WTC11 (cell line): ENCODE data around the gene ZNF598.

Source experiments
- ATF6 ChIP-seq: sonication (generic); formaldehyde crosslinking; IDR thresholded peaks from 2 replicates; pipeline ENCODE4 v1.8.1; 2023; ENCODE audit warnings: mild to moderate bottlenecking, missing genetic modification reagents
- CBFB ChIP-seq: sonication (generic); formaldehyde crosslinking; IDR thresholded peaks from 2 replicates; pipeline ENCODE4 v1.8.1; 2022; ENCODE audit warnings: mild to moderate bottlenecking, low read depth, missing genetic modification reagents
- CTCF ChIP-seq: fragments of 200-600 bp; IDR thresholded peaks from 2 replicates; pipeline ENCODE4 v1.8.0; 2022; ENCODE audit warnings: antibody characterized with exemption
- JUN ChIP-seq: sonication (generic); formaldehyde crosslinking; IDR thresholded peaks from 2 replicates; pipeline ENCODE4 v1.8.0; 2023; ENCODE audit warnings: mild to moderate bottlenecking, missing genetic modification reagents
- NR1H2 ChIP-seq: sonication (generic); formaldehyde crosslinking; IDR thresholded peaks from 2 replicates; pipeline ENCODE4 v1.9.0; 2021; ENCODE audit warnings: mild to moderate bottlenecking, moderate library complexity, missing genetic modification reagents
- ZBTB21 ChIP-seq: sonication (generic); formaldehyde crosslinking; IDR thresholded peaks from 2 replicates; pipeline ENCODE4 v1.8.1; 2023; ENCODE audit warnings: mild to moderate bottlenecking, missing genetic modification reagents, borderline replicate concordance
- ZBTB43 ChIP-seq: sonication (generic); formaldehyde crosslinking; IDR thresholded peaks from 2 replicates; pipeline ENCODE4 v1.8.1; 2023; ENCODE audit warnings: mild to moderate bottlenecking, missing genetic modification reagents
- ZNF281 ChIP-seq: sonication (generic); formaldehyde crosslinking; IDR thresholded peaks from 2 replicates; pipeline ENCODE4 v1.8.0; 2023; ENCODE audit warnings: mild to moderate bottlenecking, missing genetic modification reagents
- ZNF396 ChIP-seq: fragments of 250-450 bp; sonication (Bioruptor Pico); IDR thresholded peaks from 2 replicates; pipeline ENCODE4 v1.8.0; 2021; ENCODE audit warnings: mild to moderate bottlenecking, moderate library complexity, borderline replicate concordance

- no peak; the same call in 1 of the 2 replicates for TF ChIP-seq ZBTB21 (CRISPR knock-in tag)
- TF ChIP-seq ZNF281, result no peak
- no peak for TF ChIP-seq CTCF
- no peak for TF ChIP-seq ZNF396 (CRISPR knock-in tag)
- TF ChIP-seq ZBTB43 (CRISPR knock-in tag), result peak; percentile 70
- no peak for TF ChIP-seq CBFB (CRISPR knock-in tag)
- TF ChIP-seq JUN (CRISPR knock-in tag), result peak; percentile 71; the same call in 1 of the 2 replicates
- no peak for TF ChIP-seq ATF6 (CRISPR knock-in tag)
- no peak for TF ChIP-seq NR1H2 (CRISPR knock-in tag)
These were observed 25.9 kb downstream of the ZNF598 start, which contains the start of gene GFER for GRCh38 chr16:1983544-1984346.
